Stimulated activated naive CD8-positive, alpha-beta T cell treated with anti-CD3 and anti-CD28 coated beads, Interleukin-15, Interleukin-2, amounts not matched to agents 100 U/mL and 50 U/mL, for 24 hours (primary cell): ENCODE data around the gene FAM168A.
"Not testable (repeated sequence)": the region's sequence is repeated elsewhere in the genome, so short reads cannot be mapped to it uniquely, and the experiment has no call there.

Source experiments
- ATAC-seq: fragments of 150-1000 bp; cut with Tn5 transposase; one replicate; pipeline ENCODE4 v1.10.0; 2021
- DNase-seq: peaks from one replicate; pipeline ENCODE4 v3.0.0; 2021

Gene FAM168A

GRCh38 chr11:73518195-73518594 lies 79.7 kb downstream of the FAM168A start:
- ATAC-seq, result no peak
- no peak for DNase-seq

- DNase-seq, result no peak
- no peak for ATAC-seq
Measured at GRCh38 chr11:73516080-73516479, 81.8 kb downstream of the FAM168A start.

GRCh38 chr11:73513707-73514106 lies 84.2 kb downstream of the FAM168A start:
- ATAC-seq, result no peak
- no peak for DNase-seq

- DNase-seq (no peak), ATAC-seq (no peak)
Measured at GRCh38 chr11:73510877-73511276, 87.0 kb downstream of the FAM168A start.

GRCh38 chr11:73510106-73510505 lies 87.8 kb downstream of the FAM168A start:
- DNase-seq (no peak), ATAC-seq (no peak)

- DNase-seq (no peak), ATAC-seq (no peak)
Measured at GRCh38 chr11:73509188-73509587, 88.7 kb downstream of the FAM168A start.

- no peak for DNase-seq
- ATAC-seq, result no peak
Measured at GRCh38 chr11:73508243-73509176, 89.4 kb downstream of the FAM168A start.

- ATAC-seq (no peak), DNase-seq (no peak)
Measured at GRCh38 chr11:73507086-73507485, 90.8 kb downstream of the FAM168A start.

- ATAC-seq (no peak), DNase-seq (no peak)
Measured at GRCh38 chr11:73506038-73506437, 91.9 kb downstream of the FAM168A start.

GRCh38 chr11:73498343-73498742 lies 99.6 kb downstream of the FAM168A start:
- ATAC-seq (no peak), DNase-seq (no peak)

- no peak for ATAC-seq
- DNase-seq, result no peak
Measured at GRCh38 chr11:73496134-73496533, 101.8 kb downstream of the FAM168A start.

- ATAC-seq, result no peak
- no peak for DNase-seq
Measured at GRCh38 chr11:73495731-73496130, 102.2 kb downstream of the FAM168A start.

GRCh38 chr11:73493956-73494598 lies 103.8 kb downstream of the FAM168A start:
- no peak for DNase-seq
- no peak for ATAC-seq

- DNase-seq (no peak), ATAC-seq (no peak)
Measured at GRCh38 chr11:73481626-73482025, 116.3 kb downstream of the FAM168A start.

- DNase-seq, result no peak
Measured at GRCh38 chr11:73480677-73481076, 117.2 kb downstream of the FAM168A start.

GRCh38 chr11:73478737-73479347 lies 119.1 kb downstream of the FAM168A start:
- ATAC-seq (no peak), DNase-seq (no peak)

More at GRCh38 chr11:73480677-73481076, 117.2 kb downstream of the FAM168A start:
- no peak for ATAC-seq

GRCh38 chr11:73477518-73477917 lies 120.4 kb downstream of the FAM168A start:
- ATAC-seq (no peak), DNase-seq (no peak)

GRCh38 chr11:73475549-73476095 lies 122.3 kb downstream of the FAM168A start:
- no peak for DNase-seq
- no peak for ATAC-seq

- DNase-seq, result no peak
Measured at GRCh38 chr11:73473252-73473651, 124.7 kb downstream of the FAM168A start.

GRCh38 chr11:73470036-73470612 lies 127.8 kb downstream of the FAM168A start:
- DNase-seq, ATAC-seq: not testable (repeated sequence)

More at GRCh38 chr11:73473252-73473651, 124.7 kb downstream of the FAM168A start:
- no peak for ATAC-seq

GRCh38 chr11:73469401-73469800 lies 128.5 kb downstream of the FAM168A start:
- DNase-seq (no peak), ATAC-seq (no peak)

GRCh38 chr11:73468590-73469161 lies 129.2 kb downstream of the FAM168A start:
- no peak for DNase-seq
- ATAC-seq, result no peak
